HG03460 (cell line): ENCODE measurements around the gene UQCRC1.
A peak's percentile ranks its signal among the peaks of the same experiment; 100 is the strongest.

Experiments
- ATAC-seq: cut with Tn5 transposase; IDR thresholded peaks from one replicate; pipeline ENCODE4 v1.9.1; 2021; ENCODE audit not compliant: unreplicated experiment

The UQCRC1 gene

DNA sequence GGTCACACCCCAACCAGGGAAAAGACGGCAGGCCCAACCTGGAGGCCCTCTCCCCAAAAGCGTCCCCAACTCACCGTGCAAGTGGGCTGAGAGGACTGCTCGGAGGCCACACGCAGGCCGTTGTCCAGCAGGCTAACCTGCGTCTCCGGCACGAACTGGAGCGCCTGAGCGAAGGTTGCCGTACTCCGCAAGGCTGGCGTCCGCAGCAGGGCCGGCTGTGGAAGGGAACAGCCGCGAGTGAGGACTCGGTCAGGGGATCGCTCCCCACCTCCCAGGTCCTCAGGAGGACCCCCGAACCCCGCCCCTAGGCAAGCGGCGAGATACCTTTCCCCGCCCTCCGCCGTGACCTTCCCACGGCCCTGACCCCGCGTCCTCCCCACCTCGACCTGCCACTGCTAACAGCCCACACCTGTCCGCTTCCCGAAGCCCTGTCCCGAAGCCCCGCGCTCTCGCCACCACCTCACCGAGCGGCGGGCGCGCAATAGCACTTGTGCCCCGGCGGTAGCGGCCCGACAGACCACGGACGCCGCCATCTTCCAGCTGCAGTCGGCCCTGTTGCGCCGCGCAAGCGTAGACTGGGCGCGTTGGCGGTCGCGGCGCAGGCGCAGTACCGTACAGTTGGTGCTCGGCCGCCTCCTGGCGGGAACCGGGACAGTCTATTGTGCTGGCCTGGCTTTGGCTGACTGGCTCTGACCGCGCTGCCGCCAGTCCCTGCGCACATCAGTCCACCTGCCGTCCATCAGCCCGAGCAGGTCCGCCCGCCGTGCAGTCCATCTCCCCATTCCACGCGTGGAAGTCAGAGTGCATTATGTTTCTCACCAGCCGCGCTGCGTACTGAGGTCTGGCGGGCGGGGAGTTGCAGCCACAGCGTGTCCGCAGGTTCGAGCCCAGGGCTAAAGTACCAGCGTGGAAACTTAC, at the start of gene UQCRC1:
Gene UQCRC1, minus strand, starts transcription at position 559 of the 918 bp plus-strand sequence. Its CDS starts 26 bp downstream, at position 533.
- peak; percentile 92 for ATAC-seq

DNA sequence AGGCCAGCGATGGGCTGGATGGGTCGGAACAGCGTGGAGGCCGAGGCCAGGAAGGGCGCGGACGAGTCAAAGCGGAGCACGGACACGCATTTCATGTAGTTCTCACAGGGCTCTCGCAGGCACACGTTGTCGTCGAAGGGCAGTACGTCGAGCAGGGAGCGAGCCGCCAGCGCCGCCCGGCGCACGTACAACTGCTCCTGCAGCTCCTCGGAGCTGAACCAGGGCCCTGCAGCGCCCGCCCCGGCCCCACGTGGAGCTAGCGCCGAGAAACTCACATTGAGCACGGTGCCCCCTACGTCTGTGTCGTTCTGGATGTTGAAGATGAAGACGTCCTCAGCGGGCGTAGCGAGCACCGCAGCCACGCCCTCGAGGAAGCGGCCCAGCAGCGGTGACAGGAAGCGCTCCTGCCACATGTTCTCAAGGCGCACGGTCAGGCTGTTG, 47.4 kb upstream of the UQCRC1 start:
- no peak for ATAC-seq

DNA sequence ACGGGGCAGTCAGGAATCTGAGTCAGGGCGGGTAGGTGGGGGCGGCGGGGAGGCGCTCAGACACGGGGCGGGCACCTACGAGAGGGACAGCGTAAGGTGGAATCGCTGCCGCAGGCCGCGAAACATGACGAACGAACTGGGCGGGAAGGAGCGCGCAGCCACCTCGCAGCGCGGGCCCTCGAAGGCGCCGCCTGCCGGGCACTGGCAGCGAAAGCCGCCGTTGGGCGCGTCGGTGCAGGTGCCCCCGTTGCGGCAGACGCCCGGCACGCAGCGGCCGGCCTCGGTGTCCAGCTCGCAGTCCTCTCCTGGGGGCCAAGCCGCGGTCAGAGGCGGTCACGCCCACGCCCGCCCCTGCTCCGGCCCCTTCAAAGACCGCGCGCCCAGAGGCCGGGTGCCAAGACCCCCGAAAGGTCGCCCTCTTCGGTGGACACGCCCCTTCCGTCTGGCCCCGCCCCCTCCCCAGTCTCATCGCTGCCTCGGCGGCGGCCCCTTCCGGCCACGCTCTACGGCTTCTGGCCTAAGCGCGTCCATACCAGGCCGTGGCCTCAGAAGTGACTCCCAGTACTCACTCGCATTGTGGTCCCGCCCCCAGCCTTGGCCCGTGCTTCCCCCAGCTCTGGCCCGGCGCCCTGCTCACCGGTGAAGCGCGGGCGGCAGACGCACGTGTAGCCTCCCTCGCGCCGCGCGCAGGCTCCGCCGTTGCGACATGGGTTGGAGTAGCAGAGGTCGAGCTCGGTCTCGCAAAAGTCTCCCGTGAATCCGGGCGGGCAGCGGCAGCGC, 46.8 kb upstream of the UQCRC1 start:
- ATAC-seq, result peak; percentile 55

DNA sequence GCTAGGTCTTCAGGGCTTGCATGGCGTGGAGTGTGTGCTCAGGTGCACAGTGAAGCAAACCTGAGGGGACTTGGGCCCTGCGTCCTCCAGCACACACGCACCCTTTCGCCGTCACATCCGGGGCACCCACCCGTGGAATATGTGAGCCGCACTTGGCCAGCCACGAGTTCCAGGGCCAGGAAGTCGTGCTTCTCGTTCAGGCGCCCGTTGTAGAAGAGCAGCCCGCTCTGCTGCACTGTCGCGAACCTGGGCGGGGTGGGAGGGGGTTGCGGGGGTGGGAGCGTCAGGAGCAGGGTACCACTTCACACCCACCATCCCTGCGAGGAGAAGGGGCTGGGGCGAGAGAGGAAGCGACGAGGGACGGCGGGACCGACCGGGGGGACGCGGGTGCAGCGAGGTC, 46.2 kb upstream of the UQCRC1 start:
- ATAC-seq, result no peak

DNA sequence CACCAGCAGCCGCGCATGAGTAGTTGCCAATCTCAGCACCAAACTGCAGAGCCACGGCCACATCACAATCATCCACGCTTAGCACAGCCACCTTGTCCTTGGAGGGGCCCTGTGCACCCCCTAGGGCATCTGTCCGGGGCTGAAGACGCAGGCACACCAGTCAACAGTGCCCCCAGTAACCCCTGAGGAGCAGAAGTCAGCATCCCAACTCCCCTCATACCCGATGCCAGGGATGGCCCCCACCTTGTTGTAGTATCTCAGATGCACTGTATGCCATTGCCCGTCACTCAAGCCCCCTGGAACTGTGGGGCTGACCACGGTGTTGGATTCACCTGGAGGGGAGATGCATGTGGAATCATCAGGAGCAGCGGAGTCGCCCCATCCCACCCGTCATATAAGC, 45.6 kb upstream of the UQCRC1 start:
- no peak for ATAC-seq

DNA sequence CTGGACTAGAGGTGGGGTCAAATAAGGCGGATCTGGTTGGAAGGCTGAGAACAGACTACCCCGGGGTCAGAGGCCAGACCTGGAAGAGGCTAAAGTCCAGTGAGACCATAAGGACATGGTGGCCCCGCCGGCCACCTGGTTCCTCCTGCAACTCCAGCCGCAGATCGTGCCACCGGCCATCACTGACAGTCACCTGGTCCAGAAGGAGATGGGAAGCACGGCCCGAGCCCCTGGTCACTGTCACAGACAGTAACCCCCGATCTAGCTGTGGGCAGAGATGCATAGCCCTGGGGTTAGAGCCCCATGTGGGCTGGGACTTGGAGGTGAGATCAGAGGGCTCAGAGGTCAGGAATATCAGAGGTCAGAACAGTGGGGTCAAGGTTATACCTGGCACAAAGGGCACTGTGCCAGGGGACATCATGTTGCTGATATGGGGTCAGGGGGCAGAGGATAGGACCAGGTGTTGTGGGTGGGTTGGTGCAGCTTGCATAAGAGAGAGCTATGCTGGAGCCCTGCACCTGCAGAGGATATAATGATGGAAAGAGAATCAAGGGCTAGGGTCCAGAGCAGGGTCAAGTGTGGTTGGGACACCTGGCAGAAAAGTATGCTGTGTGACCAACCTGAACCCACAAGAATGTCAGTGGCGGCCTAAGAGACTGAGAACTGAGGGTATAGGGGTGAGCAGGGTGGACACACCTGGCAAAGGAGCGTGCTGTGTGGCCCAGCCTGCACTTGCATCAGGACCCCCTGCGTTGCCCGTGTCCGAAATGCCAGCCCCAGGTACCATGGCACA, 43.7 kb upstream of the UQCRC1 start:
- ATAC-seq, result no peak

DNA sequence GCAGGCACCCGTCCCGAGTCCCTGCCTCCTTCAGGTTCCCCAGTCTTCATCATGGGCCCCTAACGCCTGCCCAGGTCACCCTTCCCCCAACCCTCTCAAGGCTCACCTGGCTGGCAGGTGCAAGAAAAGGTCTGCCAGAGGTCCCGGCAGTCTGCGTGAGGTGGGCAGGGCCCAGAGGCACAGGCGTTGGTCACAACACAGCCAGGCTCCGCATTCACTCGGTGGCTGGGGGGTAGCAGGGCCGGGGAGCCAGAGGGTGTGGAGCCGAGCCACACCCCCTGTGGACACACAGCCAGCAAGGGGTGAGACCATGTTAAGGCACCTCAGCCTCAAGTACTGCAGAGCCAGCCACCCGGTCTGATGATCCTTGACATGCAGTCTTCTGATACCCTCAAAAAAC, 42.3 kb upstream of the UQCRC1 start:
- ATAC-seq, result no peak

DNA sequence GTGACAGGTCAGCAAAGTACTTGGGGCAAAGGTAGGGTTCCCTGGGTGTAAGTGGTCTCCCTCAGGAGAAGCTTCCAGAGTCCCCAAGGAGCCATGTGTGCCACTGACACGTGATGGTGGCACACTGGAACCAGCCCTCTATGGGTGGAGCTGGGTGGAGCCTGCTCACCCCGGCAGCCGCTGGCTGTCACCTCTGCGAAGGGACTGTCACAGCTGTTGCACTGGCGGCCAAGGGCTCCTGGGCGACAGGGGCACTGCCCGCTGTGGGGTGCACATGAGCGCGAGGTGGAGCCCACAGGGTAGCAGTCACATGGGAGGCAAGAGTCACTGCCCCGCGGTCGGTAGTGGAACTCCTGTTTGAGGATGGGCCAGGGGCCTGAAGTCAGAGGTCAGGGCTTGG, 41.3 kb upstream of the UQCRC1 start:
- ATAC-seq, result no peak

DNA sequence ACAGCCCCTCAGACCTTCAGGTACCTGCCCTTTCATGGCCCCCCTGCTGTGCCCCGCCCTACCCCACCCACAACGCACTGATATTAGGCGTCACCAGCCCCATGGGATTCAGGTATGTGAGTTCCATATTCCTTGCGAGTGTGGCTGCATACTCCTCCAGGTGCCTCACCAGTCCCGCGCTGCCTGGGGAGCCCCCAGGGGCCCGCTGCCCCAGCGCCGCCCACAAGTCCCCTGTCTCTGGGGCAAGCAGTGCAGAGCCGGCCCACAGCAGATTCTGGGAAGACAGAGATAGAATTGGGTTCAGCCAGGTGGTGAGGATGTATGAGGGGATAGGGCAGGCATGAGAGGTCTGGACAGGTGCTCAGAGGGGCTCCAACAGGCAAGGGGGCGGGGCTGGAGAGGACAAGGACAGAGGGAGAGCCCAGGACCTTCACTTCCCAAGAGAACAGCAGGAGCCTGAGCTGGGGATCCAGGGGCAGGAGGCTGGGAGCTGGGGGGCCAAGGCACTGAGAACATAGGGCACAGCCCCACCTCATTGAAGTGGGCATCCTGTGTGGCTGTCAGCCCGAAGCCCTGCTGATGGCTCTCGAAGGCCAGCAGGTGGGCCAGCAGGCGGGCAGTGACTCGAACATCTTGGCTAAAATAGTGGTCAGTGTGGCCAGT, 38.9 kb upstream of the UQCRC1 start:
- ATAC-seq, result no peak

DNA sequence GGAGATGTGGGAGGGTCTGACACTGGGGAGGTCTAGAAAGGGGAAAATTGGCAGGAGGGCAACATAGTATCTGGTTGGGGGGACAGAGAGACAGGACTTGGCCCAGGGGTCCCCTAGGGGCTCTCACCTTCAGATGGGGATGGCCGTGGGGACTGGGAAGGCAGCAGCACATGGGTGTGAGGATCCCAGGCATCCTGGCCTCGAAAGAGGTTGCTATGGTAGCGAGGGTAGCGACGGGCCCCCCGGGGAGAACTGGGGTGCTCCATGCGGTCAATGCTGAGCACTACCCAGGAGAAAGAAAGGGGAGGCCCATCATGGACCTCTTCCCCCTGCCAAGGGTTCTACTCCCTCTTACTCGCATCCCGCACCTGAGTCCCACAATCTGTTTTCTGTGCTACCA, 38.3 kb upstream of the UQCRC1 start:
- ATAC-seq, result no peak

DNA sequence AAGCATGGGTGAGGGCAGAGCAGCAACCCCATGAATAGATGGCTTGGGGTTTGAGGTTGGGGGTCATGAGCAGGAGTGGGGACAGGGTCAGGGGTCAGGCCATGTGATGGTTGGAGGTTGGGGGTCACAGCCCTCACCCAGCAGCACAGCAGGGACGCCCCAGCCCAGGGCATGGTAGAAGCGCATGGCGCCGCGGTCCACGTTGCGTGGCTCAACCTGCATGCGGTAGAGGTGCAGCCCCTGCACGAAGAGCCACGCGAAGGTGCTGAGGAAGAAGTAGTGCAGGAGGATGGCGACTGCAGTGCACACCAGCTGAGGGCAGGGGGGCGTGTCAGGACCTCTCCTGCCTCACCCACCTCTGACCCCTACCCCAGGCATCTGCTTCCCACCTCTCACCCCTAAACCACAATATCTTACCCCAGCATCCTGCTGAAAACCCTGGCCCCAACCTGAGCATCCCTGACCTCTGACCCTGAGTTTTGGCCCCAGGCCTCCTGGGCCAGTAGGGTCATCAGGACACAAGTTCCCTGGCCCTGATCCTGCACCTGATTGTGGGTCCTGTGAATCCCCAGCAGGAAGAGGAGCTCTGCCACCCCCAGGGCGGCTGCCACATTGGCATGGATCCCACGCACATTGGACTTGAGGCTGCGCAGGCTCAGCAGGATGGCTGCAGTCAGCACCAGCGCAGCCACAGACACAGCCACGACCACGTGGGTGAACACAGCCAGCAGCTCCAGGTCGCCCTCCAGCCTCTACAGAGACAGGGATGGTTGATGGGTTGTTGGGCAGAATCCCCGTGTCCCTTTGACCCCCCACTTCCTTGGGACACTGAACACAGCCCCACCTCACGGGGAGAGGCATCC, 35.7 kb upstream of the UQCRC1 start:
- ATAC-seq, result no peak

DNA sequence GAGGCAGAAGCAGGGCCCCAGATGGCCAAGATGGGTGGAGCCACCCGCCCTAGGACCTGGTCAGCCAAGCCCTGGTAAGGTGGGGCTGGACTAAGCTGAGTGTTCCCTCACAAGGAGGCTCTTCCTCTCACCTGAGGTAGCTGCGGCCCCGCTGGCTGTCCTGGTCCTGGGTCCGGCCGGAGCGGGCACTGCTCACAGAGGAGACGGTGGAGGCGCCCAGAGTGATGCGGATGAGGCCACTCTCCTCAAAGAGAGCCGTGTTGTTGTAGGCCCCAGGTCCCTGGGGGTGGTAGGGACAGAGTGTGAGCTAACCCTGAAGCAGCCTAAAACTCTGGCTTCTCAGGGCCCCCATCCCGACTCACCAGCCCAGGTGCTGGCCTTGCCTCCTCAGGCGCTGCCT, 33.2 kb upstream of the UQCRC1 start:
- no peak for ATAC-seq

DNA sequence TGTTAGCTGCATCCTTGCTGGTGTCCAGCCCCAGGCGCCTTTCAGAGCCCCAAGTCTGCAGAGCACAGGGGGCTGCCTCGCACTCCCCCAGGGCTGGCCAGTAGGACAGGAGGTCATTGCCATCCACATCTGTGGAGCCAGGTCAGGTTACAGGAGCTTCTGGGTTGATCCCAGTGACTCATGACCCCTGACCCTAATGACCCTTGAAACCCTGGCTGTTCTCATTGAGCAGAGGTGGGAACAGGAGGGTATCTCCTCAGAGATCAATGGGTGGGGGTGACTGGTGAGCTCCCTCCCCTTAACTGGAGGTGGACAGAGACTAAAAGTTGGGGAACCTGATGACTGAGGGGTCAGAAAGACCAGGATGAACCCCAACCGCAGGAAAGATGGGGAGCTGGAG, 31.9 kb upstream of the UQCRC1 start:
- ATAC-seq, result no peak

DNA sequence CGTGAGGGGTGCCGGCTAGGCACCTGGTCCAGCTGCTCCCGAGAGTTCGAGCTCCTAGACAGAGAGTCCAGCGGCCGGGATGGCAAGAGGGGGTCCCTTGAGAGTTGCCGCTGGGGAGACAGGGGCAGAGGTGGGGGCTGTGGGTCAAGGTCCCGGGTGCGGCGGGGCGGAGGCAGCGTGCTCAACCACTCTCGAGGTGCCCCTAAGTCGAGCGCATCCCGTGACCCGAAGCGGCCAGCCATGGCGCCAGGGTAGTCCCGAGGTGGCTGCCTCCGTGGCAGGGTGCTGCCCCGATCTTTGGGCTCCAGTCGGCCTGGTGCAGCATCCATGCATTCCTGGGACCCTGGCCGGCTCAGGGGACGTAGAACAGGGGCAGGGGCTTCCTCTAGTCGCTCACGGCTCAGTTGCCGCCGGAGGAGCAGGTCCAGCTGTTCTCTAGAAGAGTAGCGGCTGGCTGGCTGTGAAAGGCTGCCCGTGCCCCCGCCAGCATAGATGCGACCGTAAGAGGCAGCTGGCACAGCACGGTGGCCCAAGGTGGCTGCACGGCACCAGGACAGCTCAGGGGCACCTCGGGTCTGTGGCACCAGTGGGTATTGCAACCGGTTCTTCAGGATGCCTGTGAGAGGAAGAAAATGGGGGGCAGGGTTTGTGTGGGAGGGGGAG, 30.6 kb upstream of the UQCRC1 start:
- no peak for ATAC-seq

DNA sequence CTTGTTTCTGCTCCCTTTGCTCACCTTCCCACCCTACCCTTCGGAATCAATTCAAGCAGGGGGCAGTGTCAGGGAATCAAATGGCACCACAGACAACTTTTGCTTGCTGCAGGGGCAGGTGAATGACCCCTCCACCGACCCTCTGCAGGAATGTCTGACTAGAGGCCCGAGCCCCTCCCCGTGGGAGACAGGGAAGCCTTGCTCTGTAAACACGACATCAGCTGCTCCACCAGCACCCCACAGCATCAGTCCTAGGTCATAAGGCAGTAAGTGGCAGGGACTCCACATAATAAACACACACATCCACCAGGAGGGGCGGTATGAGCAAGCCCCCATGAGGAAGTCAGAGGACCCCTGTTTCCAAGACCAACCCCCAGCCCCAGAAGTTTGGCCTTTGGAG, 27.9 kb upstream of the UQCRC1 start:
- ATAC-seq, result no peak

DNA sequence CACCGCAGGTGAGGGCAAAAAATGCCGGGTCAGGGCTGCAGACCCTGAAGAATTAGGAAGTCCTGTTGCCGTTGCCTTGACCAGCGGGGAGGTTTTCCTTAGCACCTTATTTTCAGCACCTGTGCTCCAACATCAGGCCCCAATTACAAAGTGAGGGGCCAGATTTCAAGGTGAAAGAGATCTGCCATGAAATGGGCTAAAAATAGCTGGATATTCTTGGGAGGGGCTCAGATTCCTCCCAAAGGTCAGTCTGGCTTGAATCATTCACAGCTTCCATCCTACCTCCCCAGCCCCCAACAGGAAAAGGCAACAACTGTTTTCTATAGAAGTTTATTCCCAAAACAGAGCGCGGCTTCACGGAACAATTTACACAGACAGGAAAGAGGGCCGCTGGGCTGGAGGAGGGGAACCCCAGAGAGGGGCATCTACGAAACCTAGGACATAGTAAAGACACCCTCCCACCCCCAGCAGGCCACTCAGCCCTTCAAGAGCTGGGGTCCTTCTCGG, 26.8 kb upstream of the UQCRC1 start:
- ATAC-seq, result no peak

DNA sequence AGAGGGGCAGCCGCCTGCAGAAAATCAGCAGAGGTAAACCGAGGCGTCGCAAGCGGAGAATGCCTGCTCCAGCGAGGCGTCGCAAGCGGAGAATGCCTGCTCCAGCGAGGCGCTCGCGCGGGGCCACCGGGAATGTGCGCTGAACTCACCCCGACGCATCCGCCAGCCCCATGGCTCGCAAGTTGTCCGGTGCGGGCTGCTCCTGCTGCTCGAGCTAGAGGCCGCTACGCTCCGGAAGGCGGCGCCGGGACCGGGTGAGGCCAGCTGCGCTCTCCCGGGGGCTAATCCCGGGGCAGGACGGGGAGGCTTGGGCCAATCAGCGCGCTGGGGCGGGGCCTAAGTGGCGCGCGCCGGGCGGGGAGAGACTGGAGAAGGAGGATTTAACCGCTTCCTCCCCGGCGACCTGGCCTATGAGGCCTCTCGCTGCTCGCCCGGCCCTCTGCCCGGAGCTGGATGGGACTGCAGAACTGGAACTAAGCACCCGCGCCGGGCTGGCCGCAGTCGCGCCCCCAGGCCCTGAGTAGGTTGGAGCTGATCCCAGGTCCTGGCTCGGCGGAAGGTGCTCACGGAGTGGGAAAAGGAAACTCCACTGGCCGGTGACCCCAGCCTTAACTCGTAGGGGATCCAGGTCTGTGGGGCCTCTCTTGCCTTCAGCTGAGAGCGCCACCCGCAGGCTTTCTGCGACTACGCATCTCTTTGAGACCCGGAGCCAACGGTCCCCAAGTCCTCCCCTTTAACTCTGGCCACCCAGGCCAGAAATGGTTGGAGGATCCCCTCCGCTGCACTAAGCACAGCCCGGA, 26.0 kb upstream of the UQCRC1 start, which contains the start of gene SLC26A6:
Gene SLC26A6, minus strand, starts transcription at position 240 of the 800 bp plus-strand sequence. Its CDS starts 68 bp downstream, at position 172.
- ATAC-seq, result peak; percentile 82

DNA sequence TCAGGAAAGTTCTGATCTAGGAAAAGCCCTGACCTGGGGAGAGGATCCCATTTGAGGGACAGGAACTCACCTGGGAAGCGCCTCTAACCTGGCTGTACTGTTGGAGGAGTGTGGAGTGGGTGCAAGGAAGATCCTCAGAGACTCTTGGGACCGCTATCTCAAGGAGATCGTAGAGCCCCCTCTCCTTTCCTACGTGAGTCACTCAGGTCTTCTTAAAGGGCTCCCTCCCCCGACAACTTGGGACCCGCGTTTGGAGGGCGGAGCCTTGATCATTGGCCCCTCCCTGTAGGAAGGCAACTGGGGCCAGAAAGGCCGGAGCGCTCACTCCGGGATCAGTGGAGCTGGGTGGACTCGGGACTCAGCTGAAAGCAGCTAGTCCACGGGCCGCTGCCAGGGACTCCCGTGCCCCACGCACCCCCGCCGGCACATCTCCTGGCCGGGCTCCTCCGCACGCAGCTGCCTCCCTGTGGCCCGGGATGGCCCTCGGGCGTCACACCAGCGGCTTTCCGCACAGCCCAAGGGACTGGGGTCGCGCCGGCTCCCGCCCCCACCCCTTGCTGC, 25.3 kb upstream of the UQCRC1 start:
- peak; percentile 26 for ATAC-seq
